Measurements from ENCODE around the gene TPK1. TPM values are rescaled to one million over a fixed set of nuclear protein-coding genes. Genes with fewer than 3 reads are reported as not detected.

Gene TPK1
- total RNA-seq, 4 donors from 2014 or later = 0.59 to 178 (median 8.8) TPM

GRCh38 chr7:144723301-144723700 is 112.6 kb downstream of the TPK1 start:
- DNase-seq = no peak
- intact Hi-C loops (cut with DNase I; ENCODE audit: low total_unique reads) = no loop called here
- H3K4me3 ChIP-seq = no peak overlapping the region
- H3K27me3 ChIP-seq = no peaks in the 10 kb centered on the region
- TF ChIP-seq CTCF (IDR thresholded peaks at IDR 0.05) (no peak), POLR2A (IDR thresholded peaks at IDR 0.05) (no peak)
- H3K9me3 ChIP-seq = no peaks in the 10 kb centered on the region
- H3K36me3 ChIP-seq = no peaks in the 10 kb centered on the region
- H3K27ac ChIP-seq = no peak overlapping the region
- no peaks in the 10 kb centered on the region for H3K4me1 ChIP-seq

- no peak for DNase-seq
- Histone ChIP-seq H3K27me3 (no peaks in the 10 kb centered on the region), H3K4me1 (no peaks in the 10 kb centered on the region), H3K27ac (no peak overlapping the region), H3K4me3 (no peak overlapping the region), H3K9me3 (no peaks in the 10 kb centered on the region), H3K36me3 (no peaks in the 10 kb centered on the region)
- TF ChIP-seq CTCF (IDR thresholded peaks at IDR 0.05) = no peak
- no peak for TF ChIP-seq POLR2A (IDR thresholded peaks at IDR 0.05)
- intact Hi-C loops (cut with DNase I; ENCODE audit: low total_unique reads) = no loop called here
Observed at GRCh38 chr7:144720710-144721109, 115.1 kb downstream of the TPK1 start.

GRCh38 chr7:144720149-144720548 is 115.7 kb downstream of the TPK1 start:
- H3K4me3 ChIP-seq = no peak overlapping the region
- no peak for TF ChIP-seq CTCF (IDR thresholded peaks at IDR 0.05)
- no peak for TF ChIP-seq POLR2A (IDR thresholded peaks at IDR 0.05)
- H3K36me3 ChIP-seq = no peaks in the 10 kb centered on the region
- H3K4me1 ChIP-seq = no peaks in the 10 kb centered on the region
- H3K27me3 ChIP-seq = no peaks in the 10 kb centered on the region
- no peak overlapping the region for H3K27ac ChIP-seq
- no peak for DNase-seq
- no peaks in the 10 kb centered on the region for H3K9me3 ChIP-seq
- intact Hi-C loops (cut with DNase I; ENCODE audit: low total_unique reads) = no loop called here

GRCh38 chr7:144717720-144718119 is 118.1 kb downstream of the TPK1 start:
- Histone ChIP-seq H3K9me3 (no peaks in the 10 kb centered on the region), H3K27me3 (no peaks in the 10 kb centered on the region), H3K27ac (no peak overlapping the region), H3K36me3 (no peaks in the 10 kb centered on the region), H3K4me1 (no peaks in the 10 kb centered on the region), H3K4me3 (no peak overlapping the region)
- TF ChIP-seq POLR2A (IDR thresholded peaks at IDR 0.05) = no peak
- no peak for TF ChIP-seq CTCF (IDR thresholded peaks at IDR 0.05)
- no peak for DNase-seq
- intact Hi-C loops (cut with DNase I; ENCODE audit: low total_unique reads) = no loop called here

- intact Hi-C loops (cut with DNase I; ENCODE audit: low total_unique reads) = no loop called here
- no peaks in the 10 kb centered on the region for H3K4me1 ChIP-seq
- no peak for DNase-seq
- H3K36me3 ChIP-seq = no peaks in the 10 kb centered on the region
- H3K27me3 ChIP-seq = no peaks in the 10 kb centered on the region
- H3K9me3 ChIP-seq = no peaks in the 10 kb centered on the region
- H3K27ac ChIP-seq = no peak overlapping the region
- H3K4me3 ChIP-seq = no peak overlapping the region
- TF ChIP-seq POLR2A (IDR thresholded peaks at IDR 0.05) (no peak), CTCF (IDR thresholded peaks at IDR 0.05) (no peak)
Observed at GRCh38 chr7:144713850-144714249, 122.0 kb downstream of the TPK1 start.

All from uterus (tissue), 4 donors.